PC-9 (cell line): ENCODE data around the gene DPEP1. TPM values are rescaled to one million over a fixed set of nuclear protein-coding genes. Genes with fewer than 3 reads are reported as not detected.
A peak's percentile ranks its signal among the peaks of the same experiment; 100 is the strongest.

Experiments
- BruUV-seq: library from RNA; stranded (reverse); fragments of 400-500 nt; replicated peaks from 2 replicates; lab custom pipeline; 2021; lab: Mats Ljungman, UMichigan
- CTCF ChIA-PET: fragments of 300-600 bp; sonication (Branson Sonifier 250); formaldehyde crosslinking; loops from one replicate; lab custom pipeline; 2022; ENCODE audit warnings: antibody characterized with exemption; lab: Charles Lee
- POLR2A ChIA-PET: fragments of 300-600 bp; sonication (Branson Sonifier 250); formaldehyde crosslinking; loops from one replicate; lab custom pipeline; 2022; ENCODE audit warnings: antibody characterized with exemption; ENCODE audit not compliant: unreplicated experiment; lab: Charles Lee
- DNase-seq, 2 experiments: peaks; one replicate each; pipeline versions ENCODE4 v3.0.0 to v3.0.0-alpha.2; 2015 to 2022; ENCODE audit warnings: mixed read lengths in 1 of 2
- H2AFZ ChIP-seq: fragments of 200-600 bp; sonication (generic); 2 replicates; pipeline ENCODE4 v1.8.1; 2017; ENCODE audit warnings: antibody characterized with exemption
- H3F3A ChIP-seq: fragments of 200-600 bp; sonication (generic); 2 replicates; pipeline ENCODE4 v1.8.1; 2017; ENCODE audit warnings: antibody characterized with exemption, mild to moderate bottlenecking, low read depth; ENCODE audit not compliant: insufficient read depth
- H3K27ac ChIP-seq: fragments of 200-600 bp; sonication (generic); 2 replicates; pipeline ENCODE4 v1.6.1; 2016; ENCODE audit warnings: mixed run types
- H3K27me3 ChIP-seq: fragments of 200-600 bp; sonication (generic); 2 replicates; pipeline ENCODE4 v1.6.1; 2016; ENCODE audit warnings: low read depth, mixed run types; ENCODE audit not compliant: insufficient read depth
- H3K36me3 ChIP-seq: fragments of 200-600 bp; sonication (generic); 2 replicates; pipeline ENCODE4 v1.6.1; 2016; ENCODE audit warnings: low read depth, mixed run types
- H3K4me1 ChIP-seq: fragments of 200-600 bp; sonication (generic); replicated peaks from 2 replicates; pipeline ENCODE4 v1.6.1; 2016; ENCODE audit warnings: mixed run types; ENCODE audit not compliant: insufficient read depth
- H3K4me2 ChIP-seq: fragments of 200-600 bp; sonication (generic); 2 replicates; pipeline ENCODE4 v1.6.1; 2017; ENCODE audit warnings: mixed run types
- H3K4me3 ChIP-seq: fragments of 200-600 bp; sonication (generic); 2 replicates; pipeline ENCODE4 v1.6.1; 2016; ENCODE audit warnings: mixed run types
- H3K79me2 ChIP-seq: fragments of 200-600 bp; sonication (generic); 2 replicates; pipeline ENCODE4 v1.6.1; 2017; ENCODE audit warnings: low read depth, mixed run types
- H3K9me2 ChIP-seq: fragments of 200-600 bp; sonication (generic); 2 replicates; pipeline ENCODE4 v1.8.1; 2017; ENCODE audit warnings: mild to moderate bottlenecking; ENCODE audit not compliant: insufficient read depth
- H3K9me3 ChIP-seq: fragments of 200-600 bp; sonication (generic); 2 replicates; pipeline ENCODE4 v1.8.1; 2016; ENCODE audit warnings: low read depth; ENCODE audit not compliant: insufficient read depth
- H4K20me1 ChIP-seq: fragments of 200-600 bp; sonication (generic); 2 replicates; pipeline ENCODE4 v1.8.1; 2017; ENCODE audit not compliant: insufficient read depth
- CTCF ChIP-seq: fragments of 200-600 bp; sonication (generic); conservative IDR thresholded peaks from 2 replicates; pipeline ENCODE4 v1.6.1; 2017; ENCODE audit warnings: mixed run types, antibody characterized with exemption, mild to moderate bottlenecking, moderate library complexity
- EZH2 ChIP-seq: fragments of 200-600 bp; sonication (generic); IDR thresholded peaks from 2 replicates; pipeline ENCODE4 v1.8.0; 2017; ENCODE audit warnings: antibody characterized with exemption, low read depth
- intact Hi-C: fragments of 100-400 bp; cut with micrococcal nuclease; formaldehyde crosslinking; loops from one replicate; pipeline ENCODE4 v1.10.0; 2022; ENCODE audit not compliant: unreplicated experiment
- total RNA-seq: library from RNA; stranded (reverse); gene quantifications from 2 replicates; pipeline ENCODE4 v1.2.3, GENCODE V29; 2021

DPEP1 gene
- total RNA-seq, 1 experiment from 2014 or later: not detected

GRCh38 chr16:89565506-89566372, 47.7 kb upstream of the DPEP1 start:
- ChIA-PET CTCF (interaction anchor here (0.6 kb wide), 1 partner anchor 75 kb away, joined by 5 read pairs; no protein-coding TSS in a partner anchor), POLR2A (interaction anchor here (0.6 to 0.7 kb wide), 4 partner anchors 57 to 319 kb away, joined by 4 to 8 read pairs (median 6); no protein-coding TSS in a partner anchor)
- H3F3A ChIP-seq: peaks cover 64% of the 10 kb centered on the region
- H3K9me2 ChIP-seq: no peaks in the 10 kb centered on the region
- peak overlapping the region; percentile 70 for H3K27ac ChIP-seq
- no TSS peak for BruUV-seq
- peaks cover 41% of the 10 kb centered on the region for H3K4me1 ChIP-seq
- no peaks in the 10 kb centered on the region for H3K27me3 ChIP-seq
- H3K79me2 ChIP-seq: peaks cover 38% of the 10 kb centered on the region
- DNase-seq: peak; percentile 74 to 79
- peak overlapping the region; percentile 45; the same call in 1 of the 2 replicates for H3K4me3 ChIP-seq
- H3K36me3 ChIP-seq: peaks cover 33% of the 10 kb centered on the region
- peak overlapping the region; percentile 98 for H3K4me2 ChIP-seq
- H3K9me3 ChIP-seq: no peaks in the 10 kb centered on the region
- intact Hi-C loops: no loop called here
- peak; percentile 84 for TF ChIP-seq CTCF
- TF ChIP-seq EZH2: no peak
- peaks cover 49% of the 10 kb centered on the region for H4K20me1 ChIP-seq
- no peak overlapping the region for H2AFZ ChIP-seq

- H3K4me2 ChIP-seq: no peak overlapping the region
- DNase-seq: no peak
- TF ChIP-seq EZH2 (no peak), CTCF (no peak)
- peaks cover 30% of the 10 kb centered on the region for H4K20me1 ChIP-seq
- no peak overlapping the region for H2AFZ ChIP-seq
- H3K4me3 ChIP-seq: no peak overlapping the region
- peaks cover 34% of the 10 kb centered on the region for H3K4me1 ChIP-seq
- BruUV-seq: no TSS peak
- intact Hi-C loops: no loop called here
- H3K27ac ChIP-seq: no peak overlapping the region
- H3K79me2 ChIP-seq: peaks cover 16% of the 10 kb centered on the region
- no peaks in the 10 kb centered on the region for H3K9me3 ChIP-seq
- peaks cover 46% of the 10 kb centered on the region for H3F3A ChIP-seq
- no peaks in the 10 kb centered on the region for H3K27me3 ChIP-seq
- ChIA-PET POLR2A (no interaction called here), CTCF (no interaction called here)
- no peaks in the 10 kb centered on the region for H3K9me2 ChIP-seq
- H3K36me3 ChIP-seq: peaks cover 13% of the 10 kb centered on the region
Observed at GRCh38 chr16:89567656-89568594, 45.5 kb upstream of the DPEP1 start.
